ENCODE data around the gene UNC5B.

DNA sequence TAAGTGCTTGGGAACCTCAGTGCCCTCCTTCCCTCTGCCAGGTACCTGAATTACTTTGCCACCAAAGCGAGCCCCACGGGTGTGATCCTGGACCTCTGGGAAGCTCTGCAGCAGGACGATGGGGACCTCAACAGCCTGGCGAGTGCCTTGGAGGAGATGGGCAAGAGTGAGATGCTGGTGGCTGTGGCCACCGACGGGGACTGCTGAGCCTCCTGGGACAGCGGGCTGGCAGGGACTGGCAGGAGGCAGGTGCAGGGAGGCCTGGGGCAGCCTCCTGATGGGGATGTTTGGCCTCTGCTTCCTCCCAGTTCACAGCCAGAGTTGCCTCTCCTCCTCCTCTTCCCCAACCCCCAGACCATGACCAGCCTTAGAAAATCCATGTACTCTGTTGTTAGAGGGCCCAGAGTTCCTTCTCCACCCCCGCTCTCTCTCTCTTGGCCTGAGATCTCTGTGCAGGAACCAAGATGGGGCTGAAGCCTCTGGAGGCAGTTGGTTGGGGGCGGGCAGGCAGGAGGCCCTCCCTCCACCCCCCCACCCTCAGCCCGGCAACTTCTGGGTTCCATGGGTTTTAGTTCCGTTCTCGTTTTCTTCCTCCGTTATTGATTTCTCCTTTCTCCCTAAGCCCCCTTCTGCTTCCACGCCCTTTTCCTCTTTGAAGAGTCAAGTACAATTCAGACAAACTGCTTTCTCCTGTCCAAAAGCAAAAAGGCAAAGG, 86.9 kb downstream of the UNC5B start:
- TF ChIP-seq, protein P1, sequence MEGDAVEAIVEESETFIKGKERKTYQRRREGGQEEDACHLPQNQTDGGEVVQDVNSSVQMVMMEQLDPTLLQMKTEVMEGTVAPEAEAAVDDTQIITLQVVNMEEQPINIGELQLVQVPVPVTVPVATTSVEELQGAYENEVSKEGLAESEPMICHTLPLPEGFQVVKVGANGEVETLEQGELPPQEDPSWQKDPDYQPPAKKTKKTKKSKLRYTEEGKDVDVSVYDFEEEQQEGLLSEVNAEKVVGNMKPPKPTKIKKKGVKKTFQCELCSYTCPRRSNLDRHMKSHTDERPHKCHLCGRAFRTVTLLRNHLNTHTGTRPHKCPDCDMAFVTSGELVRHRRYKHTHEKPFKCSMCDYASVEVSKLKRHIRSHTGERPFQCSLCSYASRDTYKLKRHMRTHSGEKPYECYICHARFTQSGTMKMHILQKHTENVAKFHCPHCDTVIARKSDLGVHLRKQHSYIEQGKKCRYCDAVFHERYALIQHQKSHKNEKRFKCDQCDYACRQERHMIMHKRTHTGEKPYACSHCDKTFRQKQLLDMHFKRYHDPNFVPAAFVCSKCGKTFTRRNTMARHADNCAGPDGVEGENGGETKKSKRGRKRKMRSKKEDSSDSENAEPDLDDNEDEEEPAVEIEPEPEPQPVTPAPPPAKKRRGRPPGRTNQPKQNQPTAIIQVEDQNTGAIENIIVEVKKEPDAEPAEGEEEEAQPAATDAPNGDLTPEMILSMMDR (IDR thresholded peaks at IDR 0.05): no peak
- TF ChIP-seq POLR2A (IDR thresholded peaks at IDR 0.05): no peak

All from thyroid gland (tissue), 4 donors.